Smooth muscle cell (in vitro differentiated cells): Measurements from ENCODE around the gene FOXO6. TPM values are rescaled to one million over a fixed set of nuclear protein-coding genes. Genes with fewer than 3 reads are reported as not detected.

Source experiments
- DNase-seq: peaks from one replicate; lab custom pipeline; 2025; ENCODE audit not compliant: unreplicated experiment; lab: John Stamatoyannopoulos, UW
- H2AFZ ChIP-seq: fragments of 200-600 bp; sonication (generic); 2 replicates; pipeline ENCODE4 v1.6.0; 2016; ENCODE audit warnings: antibody characterized with exemption, low read depth, mild to moderate bottlenecking
- H3F3A ChIP-seq: fragments of 200-600 bp; sonication (generic); 2 replicates; pipeline ENCODE4 v1.6.0; 2017; ENCODE audit warnings: antibody characterized with exemption, low read depth
- H3K27ac ChIP-seq: fragments of 200-600 bp; sonication (generic); 2 replicates; pipeline ENCODE4 v1.5.1; 2016; ENCODE audit warnings: low read depth, mild to moderate bottlenecking
- H3K27me3 ChIP-seq: fragments of 200-600 bp; sonication (generic); 2 replicates; pipeline ENCODE4 v1.6.1; 2016; ENCODE audit warnings: low read depth, mild to moderate bottlenecking
- H3K36me3 ChIP-seq: fragments of 200-600 bp; sonication (generic); 2 replicates; pipeline ENCODE4 v1.5.1; 2016; ENCODE audit warnings: low read depth
- H3K4me1 ChIP-seq: fragments of 200-600 bp; sonication (generic); 2 replicates; pipeline ENCODE4 v1.5.1; 2016; ENCODE audit warnings: low read depth
- H3K4me2 ChIP-seq: fragments of 200-600 bp; sonication (generic); 2 replicates; pipeline ENCODE4 v1.6.0; 2016; ENCODE audit warnings: mild to moderate bottlenecking
- H3K4me3 ChIP-seq: fragments of 200-600 bp; sonication (generic); 2 replicates; pipeline ENCODE4 v1.5.1; 2016; ENCODE audit warnings: mild to moderate bottlenecking
- H3K79me2 ChIP-seq: fragments of 200-600 bp; sonication (generic); 2 replicates; pipeline ENCODE4 v1.6.0; 2016; ENCODE audit warnings: low read depth, mild to moderate bottlenecking
- H3K9ac ChIP-seq: fragments of 200-600 bp; sonication (generic); 2 replicates; pipeline ENCODE4 v1.6.0; 2016; ENCODE audit warnings: low read depth
- H3K9me3 ChIP-seq: fragments of 200-600 bp; sonication (generic); replicated peaks from 2 replicates; pipeline ENCODE4 v1.5.1; 2016; ENCODE audit warnings: low read depth
- H4K20me1 ChIP-seq: fragments of 200-600 bp; sonication (generic); 2 replicates; pipeline ENCODE4 v1.6.0; 2016; ENCODE audit warnings: low read depth
- CTCF ChIP-seq: fragments of 200-600 bp; sonication (generic); IDR thresholded peaks from 2 replicates; pipeline ENCODE4 v1.5.1; 2017; ENCODE audit warnings: borderline replicate concordance, mild to moderate bottlenecking, antibody characterized with exemption; ENCODE audit not compliant: insufficient read depth, poor library complexity, severe bottlenecking
- WGBS: methylation state at CpG from one replicate; pipeline ENCODE4 v1.1.7; 2016; ENCODE audit warnings: low lambda C conversion rate; 5-methylcytosine and 5-hydroxymethylcytosine counted together
- polyA plus RNA-seq: library from polyadenylated mRNA; unstranded; fragments of >200 nt; fragmentation: Nextera tagmentation; extraction: Ambion mirVana; gene quantifications from 2 replicates; pipeline ENCODE4 v1.2.1, GENCODE V29; 2016
- total RNA-seq: library from RNA; depleted of rRNA; stranded (reverse); fragments of >200 nt; gene quantifications from 2 replicates; pipeline ENCODE4 v1.2.3, GENCODE V29; 2014

FOXO6 gene
- total and polyA plus RNA-seq, 2 experiments from 2014 or later = 0.85 to 1.7 TPM

DNA sequence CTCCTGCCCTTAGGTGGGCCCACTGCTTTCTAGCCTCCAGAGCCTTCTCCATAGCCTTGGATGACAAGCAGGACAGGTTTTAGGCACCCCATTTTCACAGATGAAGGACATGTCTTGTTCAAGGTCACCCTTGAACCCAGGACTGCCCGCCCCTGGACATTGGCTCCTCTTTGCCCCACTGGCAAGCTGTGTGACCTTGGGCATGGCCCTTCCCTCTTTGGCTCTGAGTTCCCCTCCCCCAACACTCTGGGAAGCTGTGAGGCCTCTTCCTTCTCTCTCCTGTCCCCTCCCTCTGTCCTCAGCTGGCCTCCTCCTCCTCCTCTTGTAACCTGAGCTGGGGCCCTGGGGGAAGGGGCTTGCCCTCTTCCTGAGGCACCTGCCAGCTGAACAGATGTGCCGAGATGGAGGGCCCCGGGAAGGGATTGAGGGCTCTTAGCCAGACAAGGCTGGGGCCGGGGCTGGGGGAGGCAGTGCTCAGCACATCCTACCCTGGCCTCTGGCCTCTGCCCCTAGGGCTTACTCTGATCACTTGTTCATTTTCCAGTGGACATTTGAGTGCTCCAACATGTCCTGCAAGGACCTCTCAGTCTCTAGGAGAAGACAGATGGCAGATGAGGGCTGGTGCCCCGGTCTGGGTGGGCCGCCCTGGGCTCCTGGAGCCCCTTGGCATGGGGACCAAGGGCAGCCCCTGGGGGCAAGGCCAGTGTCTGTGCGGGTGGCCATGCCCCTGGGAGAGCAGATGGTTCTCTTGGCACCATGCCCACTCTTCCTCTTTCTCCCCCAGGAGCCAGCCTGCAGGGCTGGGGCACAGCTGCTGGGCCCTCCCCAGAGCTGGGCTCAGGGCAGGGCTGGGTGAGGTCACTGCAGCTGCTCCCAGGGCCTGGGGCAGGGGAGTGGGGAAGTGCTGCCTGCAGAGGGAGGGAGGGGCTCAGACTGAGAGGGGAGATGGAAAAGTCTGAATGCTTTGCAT lies 10.7 kb downstream of the FOXO6 start:
- peaks cover 12% of the 10 kb centered on the region for H3K27me3 ChIP-seq
- no peak overlapping the region for H3K9ac ChIP-seq
- 34% methylated on average over 7 of the region's 7 CpGs for WGBS

GRCh38 chr1:41372600-41372993 lies 11.4 kb downstream of the FOXO6 start:
- Histone ChIP-seq H3K4me1 (peaks cover 10% of the 10 kb centered on the region), H3K9me3 (no peaks in the 10 kb centered on the region), H3K4me2 (no peak overlapping the region), H3K27me3 (peaks cover 6% of the 10 kb centered on the region), H2AFZ (no peak overlapping the region), H3K79me2 (no peaks in the 10 kb centered on the region), H4K20me1 (no peaks in the 10 kb centered on the region), H3K4me3 (no peak overlapping the region), H3K27ac (no peak overlapping the region), H3F3A (no peaks in the 10 kb centered on the region), H3K36me3 (no peaks in the 10 kb centered on the region), H3K9ac (no peak overlapping the region)
- no peak for TF ChIP-seq CTCF
- 77% methylated on average over 4 of the region's 4 CpGs for WGBS
- DNase-seq = no peak

More for the DNA sequence above, 10.7 kb downstream of the FOXO6 start:
- H3K27ac ChIP-seq = no peak overlapping the region
- H3F3A ChIP-seq = no peaks in the 10 kb centered on the region
- H3K79me2 ChIP-seq = no peaks in the 10 kb centered on the region
- H3K4me2 ChIP-seq = no peak overlapping the region
- no peak overlapping the region for H3K4me3 ChIP-seq
- no peaks in the 10 kb centered on the region for H3K9me3 ChIP-seq
- TF ChIP-seq CTCF = no peak
- H4K20me1 ChIP-seq = no peaks in the 10 kb centered on the region
- no peak overlapping the region for H2AFZ ChIP-seq
- DNase-seq = no peak
- no peaks in the 10 kb centered on the region for H3K36me3 ChIP-seq
- H3K4me1 ChIP-seq = peaks cover 13% of the 10 kb centered on the region

GRCh38 chr1:41373373-41373772 lies 12.1 kb downstream of the FOXO6 start:
- no peaks in the 10 kb centered on the region for H4K20me1 ChIP-seq
- no peaks in the 10 kb centered on the region for H3K9me3 ChIP-seq
- H3K9ac ChIP-seq = no peak overlapping the region
- no peak overlapping the region for H3K4me2 ChIP-seq
- no peak overlapping the region for H3K27ac ChIP-seq
- WGBS = 92% methylated on average over 6 of the region's 6 CpGs
- no peaks in the 10 kb centered on the region for H3K79me2 ChIP-seq
- peaks cover 10% of the 10 kb centered on the region for H3K4me1 ChIP-seq
- no peaks in the 10 kb centered on the region for H3K36me3 ChIP-seq
- H3K27me3 ChIP-seq = no peaks in the 10 kb centered on the region
- TF ChIP-seq CTCF = no peak
- no peak for DNase-seq
- no peaks in the 10 kb centered on the region for H3F3A ChIP-seq
- H3K4me3 ChIP-seq = no peak overlapping the region
- no peak overlapping the region for H2AFZ ChIP-seq
